Stomach (tissue), 9 donors: ENCODE data around the gene CHST5. TPM values are rescaled to one million over a fixed set of nuclear protein-coding genes. Genes with fewer than 3 reads are reported as not detected.

Experiments
- DNase-seq, 2 donors: peaks; one replicate each; pipeline versions ENCODE4 v3.0.0 to v3.0.0-alpha.2; 2013 to 2019
- H3K27ac ChIP-seq, 5 donors: fragments of 200-600 bp in 4 of 5; sonication (generic) in 4 of 5; one replicate each; pipeline ENCODE4 v1.5.1; 2013 to 2019; ENCODE audit warnings: mild to moderate bottlenecking in 1 of 5, moderate library complexity in 1 of 5
- H3K27me3 ChIP-seq, 3 donors: fragments of 200-600 bp; sonication (generic); one replicate each; pipeline ENCODE4 v1.5.1; 2017 to 2019; ENCODE audit warnings: mixed run types in 1 of 3
- H3K36me3 ChIP-seq, 4 donors: fragments of 200-600 bp; sonication (generic); 1 replicate in 3 of 4; 2 replicates in 1 of 4; pipeline ENCODE4 v1.5.1; 2016 to 2019
- H3K4me1 ChIP-seq, 4 donors: fragments of 200-600 bp; sonication (generic); one replicate each; pipeline ENCODE4 v1.5.1; 2016 to 2019
- H3K4me3 ChIP-seq, 4 donors: fragments of 200-600 bp; sonication (generic) in 3 of 4; one replicate each; pipeline ENCODE4 v1.5.1; 2016 to 2019; ENCODE audit warnings: mild to moderate bottlenecking in 1 of 4
- H3K9me3 ChIP-seq, 4 donors: fragments of 200-600 bp; sonication (generic); one replicate each; pipeline ENCODE4 v1.5.1; 2016 to 2019
- EP300 ChIP-seq: sonication (generic); formaldehyde crosslinking; IDR thresholded peaks from one replicate; pipeline ENCODE4 v1.6.1; 2017; ENCODE audit warnings: antibody characterized with exemption
- POLR2A ChIP-seq, 4 donors: fragments of 450-650 bp; IDR thresholded peaks; one replicate each; pipeline ENCODE4 v1.6.1; 2016; ENCODE audit warnings: antibody characterized with exemption in 4 of 4, control low read depth in 2 of 4, mild to moderate bottlenecking in 1 of 4, moderate library complexity in 1 of 4
- POLR2AphosphoS5 ChIP-seq, 3 donors: sonication (generic); formaldehyde crosslinking; IDR thresholded peaks; one replicate each; pipeline ENCODE4 v1.6.1; 2016; ENCODE audit warnings: antibody characterized with exemption in 3 of 3
- WGBS, 5 donors: extraction: QIAGEN DNeasy Blood & Tissue Kit in 3 of 5; methylation state at CpG; one replicate each; pipeline versions ENCODE4 v1.1.5 to v1.1.7; 2013 to 2018; 5-methylcytosine and 5-hydroxymethylcytosine counted together
- intact Hi-C: fragments of 100-400 bp; cut with DNase I; formaldehyde crosslinking; loops from one replicate; pipeline ENCODE4 v1.15.1; 2023; ENCODE audit warnings: low total_unique reads
- polyA plus RNA-seq, 3 donors: library from polyadenylated mRNA; stranded (reverse); fragments of 200-250 nt; gene quantifications; one replicate each; pipeline ENCODE4 v1.2.3, GENCODE V29; 2013
- total RNA-seq, 5 donors: library from RNA; depleted of rRNA; stranded (reverse); fragments of >200 nt; gene quantifications; one replicate each; pipeline versions ENCODE4 v1.1.0 to v1.2.3, GENCODE V29; 2014 to 2016
- TF ChIP-seq, protein P1 (sequence below), 7 experiments: fragments of 450-650 bp in 4 of 7; fragments of 200-600 bp in 3 of 7; sonication (generic) in 3 of 7; IDR thresholded peaks; one replicate each; pipeline ENCODE4 v1.5.1; 2016 to 2019; ENCODE audit warnings: antibody characterized with exemption in 7 of 7, control low read depth in 2 of 7, mild to moderate bottlenecking in 1 of 7
- donor health status: healthy with polysubstance abuse.
- donor health status: Bipolar disorder and iron deficiency.
- donor health status: healthy.

The CHST5 gene
- total and polyA plus RNA-seq, 8 donors: 0.05 to 23.2 (median 2.3) TPM; not detected in 3

DNA sequence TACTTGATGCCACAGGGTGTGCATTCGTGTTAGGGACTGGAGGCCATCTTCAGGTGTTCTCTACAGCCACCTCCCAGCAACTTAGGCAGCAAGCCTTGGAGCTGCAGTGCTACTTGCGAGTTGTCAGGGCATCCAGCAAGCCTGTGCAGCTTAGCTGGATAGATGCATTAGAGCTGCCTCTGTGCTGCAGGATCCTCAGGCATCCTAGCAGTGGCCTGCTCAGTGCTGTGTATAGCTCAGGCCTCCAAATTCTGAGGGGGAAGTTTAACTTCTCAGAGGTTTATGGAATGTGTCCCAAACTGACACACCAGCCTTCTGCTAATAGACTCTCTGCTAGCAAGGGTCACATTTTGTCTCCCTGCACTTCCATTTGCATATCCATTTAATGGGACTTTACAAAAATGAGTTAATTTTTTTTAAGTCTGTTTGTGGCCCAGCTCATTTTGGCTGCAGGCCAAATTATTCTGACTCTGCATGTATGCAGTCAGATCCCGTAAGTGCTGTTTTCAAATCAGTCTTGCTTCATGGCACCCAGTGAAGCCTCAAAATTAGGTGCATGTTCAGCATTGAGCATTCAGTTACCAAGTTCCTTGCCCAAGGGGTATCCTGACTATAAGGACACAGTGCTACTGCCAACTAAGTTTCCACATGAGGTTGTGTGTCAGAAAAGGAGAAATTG lies 37.1 kb upstream of the CHST5 start:
- WGBS, 5 donors: 64 to 79% (median 76%) methylated on average over 3 of the region's 3 CpGs
- H3K4me1 ChIP-seq: peaks cover under 1 to 59% (median 37%) of the 10 kb centered on the region in 4 donors
- intact Hi-C loops: loop anchor here (5.0 kb wide), 1 partner anchor 101 kb away; no protein-coding TSS in a partner anchor
- DNase-seq: no peak
- H3K27me3 ChIP-seq: no peaks in the 10 kb centered on the region
- H3K9me3 ChIP-seq: no peaks in the 10 kb centered on the region
- no peak overlapping the region for H3K27ac ChIP-seq
- H3K36me3 ChIP-seq: peaks cover 49 to 100% (median 100%) of the 10 kb centered on the region in 4 donors
- TF ChIP-seq, protein P1, sequence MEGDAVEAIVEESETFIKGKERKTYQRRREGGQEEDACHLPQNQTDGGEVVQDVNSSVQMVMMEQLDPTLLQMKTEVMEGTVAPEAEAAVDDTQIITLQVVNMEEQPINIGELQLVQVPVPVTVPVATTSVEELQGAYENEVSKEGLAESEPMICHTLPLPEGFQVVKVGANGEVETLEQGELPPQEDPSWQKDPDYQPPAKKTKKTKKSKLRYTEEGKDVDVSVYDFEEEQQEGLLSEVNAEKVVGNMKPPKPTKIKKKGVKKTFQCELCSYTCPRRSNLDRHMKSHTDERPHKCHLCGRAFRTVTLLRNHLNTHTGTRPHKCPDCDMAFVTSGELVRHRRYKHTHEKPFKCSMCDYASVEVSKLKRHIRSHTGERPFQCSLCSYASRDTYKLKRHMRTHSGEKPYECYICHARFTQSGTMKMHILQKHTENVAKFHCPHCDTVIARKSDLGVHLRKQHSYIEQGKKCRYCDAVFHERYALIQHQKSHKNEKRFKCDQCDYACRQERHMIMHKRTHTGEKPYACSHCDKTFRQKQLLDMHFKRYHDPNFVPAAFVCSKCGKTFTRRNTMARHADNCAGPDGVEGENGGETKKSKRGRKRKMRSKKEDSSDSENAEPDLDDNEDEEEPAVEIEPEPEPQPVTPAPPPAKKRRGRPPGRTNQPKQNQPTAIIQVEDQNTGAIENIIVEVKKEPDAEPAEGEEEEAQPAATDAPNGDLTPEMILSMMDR (IDR thresholded peaks at IDR 0.05): no peak
- TF ChIP-seq POLR2A (IDR thresholded peaks at IDR 0.05) (no peak), EP300 (no peak), POLR2AphosphoS5 (IDR thresholded peaks at IDR 0.05) (no peak)
- H3K4me3 ChIP-seq: no peak overlapping the region

DNA sequence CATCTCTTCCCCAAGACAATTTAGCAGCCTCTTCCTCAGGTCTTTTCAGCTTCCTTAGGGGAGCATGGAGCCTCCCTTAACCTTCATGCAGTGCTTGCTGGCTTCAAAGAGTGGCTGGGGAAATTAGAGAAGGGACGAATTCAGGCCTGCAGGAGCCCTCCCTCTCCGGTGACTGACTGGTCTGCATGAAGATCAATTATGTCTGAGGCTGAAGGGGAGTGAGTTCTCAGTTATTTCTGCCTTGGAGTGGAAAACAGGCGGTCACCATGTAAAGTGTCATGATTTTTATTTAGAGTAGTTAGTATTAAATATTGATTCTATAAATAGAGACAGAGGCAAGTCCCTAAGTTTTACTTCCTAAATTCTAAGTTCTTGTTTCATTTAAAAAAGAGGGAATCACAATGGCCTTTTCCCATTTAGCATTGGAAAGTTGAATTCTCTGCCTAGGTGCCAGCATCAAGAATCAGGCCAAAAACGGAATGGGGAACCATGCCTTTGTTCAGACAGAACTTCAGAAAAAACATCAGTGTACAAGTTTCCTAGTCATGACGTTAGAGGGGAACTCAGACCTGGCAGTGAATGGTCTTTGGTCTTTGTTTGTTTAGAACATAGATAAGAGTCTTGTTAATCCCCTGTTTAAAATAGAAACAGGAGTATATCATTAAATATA lies 34.6 kb upstream of the CHST5 start:
- Histone ChIP-seq H3K36me3 (peaks cover 38 to 78% (median 77%) of the 10 kb centered on the region in 4 donors), H3K4me3 (no peak overlapping the region), H3K27ac (peak overlapping the region in 2 of 5 donors; percentile 3 to 27), H3K4me1 (peaks cover 13 to 76% (median 57%) of the 10 kb centered on the region in 4 donors), H3K27me3 (no peaks in the 10 kb centered on the region), H3K9me3 (no peaks in the 10 kb centered on the region)
- TF ChIP-seq POLR2A (IDR thresholded peaks at IDR 0.05) (no peak), POLR2AphosphoS5 (IDR thresholded peaks at IDR 0.05) (no peak), EP300 (no peak)
- TF ChIP-seq, protein P1 (IDR thresholded peaks at IDR 0.05): no peak
- WGBS, 5 donors: 48 to 62% (median 58%) methylated on average over 5 of the region's 5 CpGs
- DNase-seq: peak in 1 of 2 donors; percentile 18
- intact Hi-C loops: loop anchor here (5.0 kb wide), 1 partner anchor 98 kb away; no protein-coding TSS in a partner anchor

DNA sequence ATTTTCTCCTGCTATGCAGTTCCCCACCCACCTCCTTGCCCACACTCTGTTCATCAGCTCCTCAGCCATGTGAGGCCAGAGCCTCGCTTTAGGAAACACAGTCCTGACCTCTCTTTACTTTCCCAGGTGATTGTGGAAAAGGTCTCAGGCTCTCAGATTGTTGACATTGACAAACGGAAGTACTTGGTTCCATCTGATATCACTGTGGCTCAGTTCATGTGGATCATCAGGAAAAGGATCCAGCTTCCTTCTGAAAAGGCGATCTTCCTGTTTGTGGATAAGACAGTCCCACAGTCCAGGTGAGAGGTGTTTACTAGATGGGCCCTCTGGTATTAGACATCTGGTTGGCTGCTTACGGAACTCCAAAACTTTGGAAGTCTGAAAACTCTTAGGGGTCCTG lies 32.0 kb upstream of the CHST5 start:
- 72 to 82% (median 75%) methylated on average over 4 of the region's 4 CpGs for WGBS, 5 donors
- no peak for DNase-seq
- H3K36me3 ChIP-seq: peaks cover 16 to 51% (median 50%) of the 10 kb centered on the region in 4 donors
- no peaks in the 10 kb centered on the region for H3K9me3 ChIP-seq
- peaks cover 13 to 74% (median 56%) of the 10 kb centered on the region in 4 donors for H3K4me1 ChIP-seq
- H3K27me3 ChIP-seq: no peaks in the 10 kb centered on the region
- no peak overlapping the region for H3K27ac ChIP-seq
- intact Hi-C loops: no loop called here
- no peak for TF ChIP-seq EP300
- TF ChIP-seq POLR2AphosphoS5 (IDR thresholded peaks at IDR 0.05): no peak
- TF ChIP-seq, protein P1 (IDR thresholded peaks at IDR 0.05): no peak
- no peak for TF ChIP-seq POLR2A (IDR thresholded peaks at IDR 0.05)
- peak overlapping the region in 1 of 4 donors; percentile 99 for H3K4me3 ChIP-seq

DNA sequence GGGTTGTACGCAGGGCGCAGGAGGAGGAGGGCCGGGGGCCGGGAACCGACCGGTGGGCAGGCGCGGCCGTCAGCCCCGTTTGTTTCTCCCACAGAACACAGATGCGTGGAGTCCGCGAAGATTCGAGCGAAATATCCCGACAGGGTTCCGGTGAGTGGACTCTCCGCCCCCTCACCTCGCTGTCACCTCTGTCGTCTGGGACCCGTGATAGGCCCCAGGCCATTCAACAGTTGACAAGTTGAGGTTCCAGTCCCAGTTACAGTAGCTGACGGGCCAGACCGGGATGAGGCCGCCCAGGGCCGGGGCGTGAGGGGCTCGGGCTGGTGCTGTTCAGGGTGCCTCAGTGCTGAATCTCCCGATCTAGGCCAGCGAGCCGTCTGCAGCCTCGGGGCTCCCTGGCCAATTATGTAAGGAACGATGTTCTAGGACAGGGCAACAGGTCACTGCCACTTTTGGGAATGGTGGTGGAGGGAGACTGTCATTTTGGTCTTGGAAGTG lies 30.9 kb upstream of the CHST5 start:
- intact Hi-C loops: no loop called here
- WGBS, 5 donors: 1 to 2% (median 2%) methylated on average over 18 to 32 of the region's 32 CpGs
- Histone ChIP-seq H3K4me3 (peak overlapping the region; percentile 76 to 99 (median 90)), H3K27ac (peak overlapping the region; percentile 77 to 88 (median 85)), H3K9me3 (no peaks in the 10 kb centered on the region), H3K36me3 (peaks cover 5 to 40% (median 39%) of the 10 kb centered on the region in 4 donors), H3K4me1 (peaks cover 13 to 64% (median 54%) of the 10 kb centered on the region in 4 donors), H3K27me3 (no peaks in the 10 kb centered on the region)
- TF ChIP-seq POLR2A (IDR thresholded peaks at IDR 0.05): no peak
- TF ChIP-seq POLR2AphosphoS5 (IDR thresholded peaks at IDR 0.05): no peak
- TF ChIP-seq, protein P1 (IDR thresholded peaks at IDR 0.05): no peak
- TF ChIP-seq EP300: no peak
- peak in 1 of 2 donors; percentile 59 for DNase-seq
